ENCODE data around the gene LKAAEAR1.

DNA sequence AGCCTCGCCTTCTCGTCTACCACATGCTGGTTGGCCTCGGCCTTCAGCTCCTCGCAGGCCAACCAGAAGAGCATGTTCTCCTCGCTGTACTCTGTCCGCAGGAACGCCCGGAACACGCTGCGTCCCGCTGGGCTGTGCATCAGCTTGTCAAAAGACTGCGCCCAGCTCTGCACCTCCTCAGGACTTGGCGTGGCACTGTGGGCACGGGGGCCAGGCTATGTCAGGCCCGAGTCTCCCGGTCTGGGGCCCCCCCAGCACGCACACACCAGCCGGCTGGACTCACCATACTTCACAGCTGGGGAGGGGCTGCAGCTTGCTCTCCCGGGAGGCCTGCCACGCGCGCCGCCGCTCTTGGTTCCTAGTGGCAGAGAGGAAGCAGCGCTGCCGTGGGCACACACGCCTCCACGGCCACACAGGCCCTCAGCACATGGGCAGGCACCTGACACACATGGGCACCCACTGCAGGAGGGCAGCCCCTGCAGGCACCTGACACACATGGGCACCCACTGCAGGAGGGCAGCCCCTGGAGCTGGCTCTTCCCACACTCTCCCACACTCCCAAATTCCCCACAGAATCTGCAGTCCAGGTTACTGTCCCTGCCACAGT lies 9.9 kb downstream of the LKAAEAR1 start:
- TF ChIP-seq, protein P1, sequence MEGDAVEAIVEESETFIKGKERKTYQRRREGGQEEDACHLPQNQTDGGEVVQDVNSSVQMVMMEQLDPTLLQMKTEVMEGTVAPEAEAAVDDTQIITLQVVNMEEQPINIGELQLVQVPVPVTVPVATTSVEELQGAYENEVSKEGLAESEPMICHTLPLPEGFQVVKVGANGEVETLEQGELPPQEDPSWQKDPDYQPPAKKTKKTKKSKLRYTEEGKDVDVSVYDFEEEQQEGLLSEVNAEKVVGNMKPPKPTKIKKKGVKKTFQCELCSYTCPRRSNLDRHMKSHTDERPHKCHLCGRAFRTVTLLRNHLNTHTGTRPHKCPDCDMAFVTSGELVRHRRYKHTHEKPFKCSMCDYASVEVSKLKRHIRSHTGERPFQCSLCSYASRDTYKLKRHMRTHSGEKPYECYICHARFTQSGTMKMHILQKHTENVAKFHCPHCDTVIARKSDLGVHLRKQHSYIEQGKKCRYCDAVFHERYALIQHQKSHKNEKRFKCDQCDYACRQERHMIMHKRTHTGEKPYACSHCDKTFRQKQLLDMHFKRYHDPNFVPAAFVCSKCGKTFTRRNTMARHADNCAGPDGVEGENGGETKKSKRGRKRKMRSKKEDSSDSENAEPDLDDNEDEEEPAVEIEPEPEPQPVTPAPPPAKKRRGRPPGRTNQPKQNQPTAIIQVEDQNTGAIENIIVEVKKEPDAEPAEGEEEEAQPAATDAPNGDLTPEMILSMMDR (IDR thresholded peaks at IDR 0.05): no peak
- no peak for TF ChIP-seq POLR2A (IDR thresholded peaks at IDR 0.05)

All from Peyer's patch (tissue), 4 donors.